ENCODE data around the gene XPNPEP2.

Gene XPNPEP2

GRCh38 chrX:129738466-129739308 lies at the start of gene XPNPEP2:
Gene XPNPEP2 (plus strand): TSS chrX:129738979. CDS start chrX:129739214, 235 bp downstream.
- DNase-seq, result no peak

- DNase-seq, result no peak
Measured at GRCh38 chrX:129689796-129690195, 49.0 kb upstream of the XPNPEP2 start.

DNA sequence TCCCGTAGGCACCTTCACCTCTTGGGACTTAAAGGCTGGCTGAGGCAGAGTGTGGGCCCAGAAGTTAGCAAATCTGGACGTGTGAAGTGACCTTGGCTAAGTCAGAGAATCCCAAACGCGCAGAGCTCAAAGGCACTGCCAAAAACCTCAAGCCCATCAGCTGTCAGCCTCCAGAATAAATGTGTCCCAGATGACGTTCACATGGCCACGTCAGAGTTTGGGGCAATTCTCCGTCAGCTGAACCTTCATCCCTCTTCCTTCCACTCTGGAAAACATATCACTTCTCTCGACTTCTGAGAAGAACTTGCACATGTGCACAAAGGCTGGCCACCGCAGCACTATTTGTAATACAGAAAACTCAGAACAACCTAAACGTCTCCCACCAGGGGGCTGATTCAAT lies 48.3 kb upstream of the XPNPEP2 start:
- no peak for DNase-seq

- no peak for DNase-seq
Measured at GRCh38 chrX:129693354-129693753, 45.4 kb upstream of the XPNPEP2 start.

GRCh38 chrX:129694805-129695204 lies 44.0 kb upstream of the XPNPEP2 start:
- DNase-seq, result no peak

DNA sequence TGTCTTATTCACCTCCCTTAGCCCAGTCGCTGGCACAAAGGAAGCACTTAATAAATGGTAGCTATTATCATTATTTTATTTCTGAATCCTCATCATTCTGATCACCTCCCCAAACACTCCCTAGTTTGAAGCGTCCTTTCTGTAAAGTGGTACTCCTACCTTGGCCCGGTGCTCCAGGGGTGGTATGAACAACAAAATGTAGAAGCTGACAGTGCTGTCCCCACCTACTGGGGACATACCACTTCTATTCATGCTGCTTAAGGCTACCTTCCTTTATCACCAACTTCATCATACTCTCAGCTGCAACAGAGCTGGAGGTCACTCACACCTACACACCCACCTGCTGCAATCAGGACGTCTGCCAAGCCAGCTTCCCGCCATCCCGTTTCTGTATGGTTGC lies 43.2 kb upstream of the XPNPEP2 start:
- DNase-seq, result no peak

DNA sequence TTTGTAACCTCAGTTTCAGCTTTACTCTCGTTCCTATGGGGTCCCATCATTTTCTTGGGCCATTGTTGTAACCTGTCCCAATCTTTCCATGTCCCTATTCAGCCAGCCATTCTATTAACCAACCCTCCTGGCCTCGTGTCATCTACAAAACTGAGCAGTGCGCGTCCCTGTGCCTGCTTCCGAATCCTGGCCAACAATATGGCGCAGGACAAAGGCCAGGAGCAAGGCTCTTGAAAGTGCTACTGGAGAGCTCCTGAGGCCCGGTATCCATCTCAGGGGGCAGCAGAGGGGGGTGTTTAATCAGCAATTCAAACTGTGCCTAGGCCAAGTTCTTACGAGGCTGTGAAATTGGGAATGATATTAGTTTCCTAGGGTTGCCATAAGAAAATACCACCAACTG lies 42.8 kb upstream of the XPNPEP2 start:
- no peak for DNase-seq

DNA sequence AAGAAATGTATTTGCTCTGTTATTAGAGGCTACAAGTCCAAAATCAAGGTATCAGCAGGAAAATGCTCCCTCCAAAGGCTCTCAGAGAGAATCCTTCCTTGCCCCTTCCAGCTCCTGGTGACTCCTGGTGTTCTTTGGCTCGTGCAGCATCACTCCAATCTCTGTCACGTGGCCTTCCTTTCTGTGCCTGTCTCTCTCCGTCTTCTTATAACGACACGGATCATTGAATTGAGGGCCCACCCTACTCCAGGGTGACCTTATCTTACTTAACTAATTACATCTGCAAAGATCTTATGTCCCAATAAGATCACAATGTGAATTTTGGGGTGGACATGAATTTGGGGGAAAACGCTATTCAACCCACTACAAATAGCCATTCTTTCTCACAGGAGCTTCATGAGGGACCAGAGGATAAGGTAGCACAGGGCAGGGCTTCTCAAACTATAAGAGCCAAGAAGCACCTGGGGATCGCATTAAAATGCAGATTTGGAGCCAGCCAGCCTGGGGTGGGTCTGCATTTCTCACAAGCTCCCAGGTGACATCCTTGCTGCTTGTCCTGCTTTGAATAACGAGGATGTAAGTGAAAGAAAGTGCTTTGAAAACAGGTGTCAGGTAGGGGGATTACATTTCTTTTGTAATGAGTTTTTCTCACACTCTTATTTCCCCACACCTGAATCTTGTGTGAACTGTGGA lies 42.2 kb upstream of the XPNPEP2 start:
- DNase-seq, result no peak

DNA sequence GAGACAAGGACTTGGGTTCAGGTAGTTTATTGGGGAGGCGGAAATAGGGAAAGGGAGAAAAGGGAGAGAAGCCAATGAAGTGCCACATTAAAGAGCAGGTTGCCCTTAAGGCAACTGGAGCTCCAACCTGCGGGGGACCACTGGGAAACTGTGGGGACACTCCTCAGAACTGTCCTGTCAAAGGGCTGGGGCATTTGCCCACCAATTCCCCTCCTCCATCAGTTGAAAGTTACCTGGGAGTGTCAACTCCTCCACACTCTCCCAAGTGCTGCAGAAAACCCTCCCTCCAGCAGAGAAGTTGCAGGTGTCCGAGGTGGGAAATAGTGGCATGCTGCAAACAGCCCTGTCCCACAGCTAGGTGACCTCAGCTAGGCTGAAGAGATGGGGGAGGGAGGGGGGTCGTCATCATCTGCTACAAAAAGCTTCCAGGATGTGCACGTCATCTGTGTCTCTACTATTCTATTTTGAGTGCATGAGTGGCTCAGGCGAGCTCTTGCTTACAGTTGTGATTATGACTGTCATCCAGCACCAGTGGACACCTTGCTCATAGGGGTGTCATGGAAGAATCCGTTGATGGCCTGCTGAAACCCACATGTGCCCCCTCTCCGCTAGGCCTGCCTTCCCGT lies 41.5 kb upstream of the XPNPEP2 start:
- no peak for DNase-seq

DNA sequence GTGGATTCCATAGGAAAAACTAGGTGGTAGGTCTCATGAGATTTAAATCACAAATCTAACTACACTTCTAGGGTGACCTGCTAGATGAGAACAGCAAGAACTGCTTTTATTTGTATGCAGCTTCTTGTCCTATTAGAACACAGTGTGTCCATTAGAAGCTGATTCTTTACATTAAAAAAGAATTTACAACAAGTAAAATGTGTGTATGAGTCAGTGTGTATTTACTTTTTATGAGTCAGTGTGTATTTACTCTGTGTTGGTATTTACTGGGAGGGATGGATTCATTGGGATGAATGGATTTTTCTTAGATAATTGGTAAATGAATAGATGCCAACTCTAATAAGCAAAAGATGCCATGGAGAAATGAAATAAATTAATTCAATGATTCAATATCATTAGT lies 40.6 kb upstream of the XPNPEP2 start:
- DNase-seq, result no peak

DNA sequence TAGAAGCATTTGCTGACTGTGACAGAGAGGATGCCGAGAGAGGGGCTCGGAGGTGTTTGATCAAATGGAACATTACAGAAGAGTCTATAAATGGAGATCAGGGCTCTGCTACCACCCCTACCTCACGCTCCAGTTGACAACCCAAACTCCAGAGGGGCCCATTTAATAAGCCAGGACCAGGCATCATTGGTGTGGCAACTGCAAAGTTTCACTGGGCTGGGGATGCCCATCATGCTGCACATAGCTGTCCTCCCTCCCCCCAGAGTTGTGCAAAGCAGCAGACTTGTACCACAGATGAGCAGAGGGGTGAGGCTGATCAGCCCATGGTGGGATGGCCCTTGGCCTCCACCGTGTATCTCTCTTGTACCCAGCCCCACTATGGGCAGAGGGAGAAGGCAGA lies 38.2 kb upstream of the XPNPEP2 start:
- no peak for DNase-seq

- peak in 37 of 56 donors; percentile 0 to 61 (median 16) for DNase-seq
Measured at GRCh38 chrX:129701624-129702069, 37.1 kb upstream of the XPNPEP2 start.

DNA sequence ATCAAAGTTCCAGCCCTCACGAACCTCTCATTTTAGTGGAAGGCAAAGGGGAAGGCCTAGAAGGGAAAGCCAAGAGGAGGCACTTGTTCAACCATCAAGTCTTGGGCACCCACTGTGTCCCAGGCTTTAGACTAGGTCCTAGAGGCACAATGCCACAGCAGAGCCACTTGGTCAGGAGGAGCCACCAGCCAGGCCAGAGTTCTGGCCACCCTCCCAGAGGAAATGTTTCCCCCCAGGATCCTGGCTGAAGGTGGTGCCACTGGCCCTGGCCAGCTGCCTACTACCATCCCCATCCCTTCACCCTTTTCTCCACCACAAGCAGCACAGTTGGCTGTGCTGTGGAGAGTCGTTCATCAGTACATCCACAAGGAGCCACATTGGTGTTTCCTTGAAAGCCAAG lies 34.3 kb upstream of the XPNPEP2 start:
- no peak for DNase-seq

DNA sequence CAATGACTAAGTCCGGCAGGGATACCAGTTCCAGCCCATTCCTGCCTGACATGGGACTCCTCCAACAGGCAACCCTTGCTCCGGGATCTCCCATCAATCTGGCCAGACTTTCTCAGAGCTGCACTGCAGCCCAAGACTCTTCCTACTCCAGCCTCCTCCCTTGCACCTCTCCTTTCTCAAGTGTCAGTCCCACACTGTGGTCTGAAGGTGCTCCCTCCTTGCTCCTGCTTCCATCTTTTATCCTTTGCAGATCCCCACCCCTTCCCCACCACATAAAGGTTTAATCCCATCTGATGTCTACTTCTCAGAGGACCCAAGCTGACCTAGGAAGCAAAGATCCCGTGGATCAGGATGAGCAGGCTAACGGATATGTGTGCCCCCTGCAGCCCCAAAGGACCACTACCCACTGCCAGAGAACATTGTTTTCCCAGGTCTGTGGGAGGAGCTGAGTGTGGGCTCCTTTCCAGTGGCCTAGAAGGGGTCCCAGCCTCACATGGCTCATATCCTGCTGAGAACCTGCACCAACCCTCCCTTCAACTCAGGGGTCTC lies 33.3 kb upstream of the XPNPEP2 start:
- no peak for DNase-seq

DNA sequence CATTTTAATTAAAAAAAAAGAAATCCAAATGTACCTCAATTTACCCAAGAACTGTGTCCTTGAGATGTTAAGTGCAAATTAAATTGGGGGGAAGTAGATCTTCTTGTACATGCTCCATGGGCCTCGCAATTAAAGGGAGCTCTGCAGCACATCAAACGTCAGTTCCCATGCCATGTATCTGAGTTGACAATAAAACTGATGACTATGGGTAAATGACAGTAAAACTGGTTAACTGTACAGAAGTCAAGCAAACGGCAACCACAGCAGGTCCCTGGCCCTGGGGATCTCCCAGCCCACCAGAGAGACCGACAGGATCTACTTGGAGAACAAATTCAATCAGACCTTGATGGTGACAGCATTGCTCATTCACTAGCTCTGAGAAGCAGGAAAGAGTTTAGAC lies 32.8 kb upstream of the XPNPEP2 start:
- DNase-seq, result no peak

DNA sequence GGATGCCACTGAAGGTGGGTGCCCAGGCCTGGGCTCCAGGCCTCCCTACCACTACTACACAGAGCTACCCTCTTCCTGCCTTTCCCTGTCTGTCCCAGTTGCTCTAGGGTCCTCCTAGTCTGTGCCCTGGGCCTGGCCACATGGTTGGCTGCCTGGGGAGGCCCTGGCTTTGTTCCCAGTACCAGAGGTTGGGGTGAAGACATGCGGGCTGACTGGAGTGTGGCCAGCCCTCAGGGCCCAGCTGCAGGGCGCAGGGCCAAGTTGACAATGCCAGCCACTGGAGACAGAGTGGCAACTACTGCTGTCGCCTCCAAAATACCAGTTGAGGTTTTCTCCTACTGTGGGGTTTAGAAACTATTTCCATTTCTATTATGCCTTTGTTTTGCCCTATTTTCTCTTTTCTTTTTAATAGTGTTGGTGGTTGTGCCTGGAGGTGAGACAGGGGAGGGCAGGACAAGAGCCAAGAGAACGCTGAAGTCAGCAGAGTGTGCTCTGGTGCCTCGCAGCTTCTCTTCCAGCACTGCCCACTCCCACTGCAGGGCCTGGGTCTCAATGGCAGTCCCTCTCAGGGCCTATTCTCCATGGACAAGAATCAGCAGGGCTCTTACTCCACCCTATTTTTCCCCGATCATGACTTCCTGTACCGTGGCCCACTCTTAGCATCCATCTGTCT lies 32.2 kb upstream of the XPNPEP2 start:
- DNase-seq, result peak in 54 of 56 donors; percentile 1 to 90 (median 62)

DNA sequence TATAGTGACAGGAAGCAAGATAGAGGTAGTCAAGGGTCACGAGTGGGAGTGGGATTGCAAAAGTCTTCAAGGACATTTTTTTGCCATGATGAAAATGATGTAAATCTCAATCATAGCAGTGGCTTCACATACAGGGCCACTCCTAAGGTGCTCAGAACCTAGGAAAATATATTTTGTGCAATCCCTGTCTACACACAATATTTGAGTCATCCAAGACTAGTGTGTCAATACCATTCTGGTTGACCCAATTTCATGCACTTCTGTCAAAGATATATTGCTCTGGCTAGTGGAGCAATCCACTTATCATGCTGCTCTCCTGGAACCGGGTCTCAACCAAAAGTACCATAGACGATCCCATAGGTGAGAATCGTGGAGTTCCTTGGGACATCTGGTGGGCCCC lies 24.2 kb upstream of the XPNPEP2 start:
- DNase-seq, result no peak

DNA sequence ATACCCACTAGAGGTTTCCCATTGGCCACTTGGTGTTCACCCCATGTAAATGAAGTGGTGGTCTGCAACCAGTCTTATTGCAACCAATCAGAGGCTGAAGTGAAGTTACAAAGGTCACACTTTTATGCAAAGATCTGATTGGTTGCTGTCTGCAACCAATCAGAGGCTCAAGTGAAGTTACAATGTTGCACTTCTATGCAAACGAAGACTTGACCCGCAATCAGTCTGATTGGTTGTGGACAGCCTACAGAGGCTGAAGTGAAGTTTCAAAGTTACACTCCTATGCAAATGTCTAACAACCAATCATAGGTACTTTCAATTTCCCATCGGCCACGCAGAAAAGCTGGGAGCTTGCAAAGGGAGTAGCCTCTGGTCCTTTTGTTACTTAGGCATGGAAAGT lies 22.3 kb upstream of the XPNPEP2 start:
- DNase-seq, result no peak

GRCh38 chrX:129717892-129718291 lies 20.9 kb upstream of the XPNPEP2 start:
- DNase-seq, result peak in 11 of 56 donors; percentile 0 to 24 (median 2)

DNA sequence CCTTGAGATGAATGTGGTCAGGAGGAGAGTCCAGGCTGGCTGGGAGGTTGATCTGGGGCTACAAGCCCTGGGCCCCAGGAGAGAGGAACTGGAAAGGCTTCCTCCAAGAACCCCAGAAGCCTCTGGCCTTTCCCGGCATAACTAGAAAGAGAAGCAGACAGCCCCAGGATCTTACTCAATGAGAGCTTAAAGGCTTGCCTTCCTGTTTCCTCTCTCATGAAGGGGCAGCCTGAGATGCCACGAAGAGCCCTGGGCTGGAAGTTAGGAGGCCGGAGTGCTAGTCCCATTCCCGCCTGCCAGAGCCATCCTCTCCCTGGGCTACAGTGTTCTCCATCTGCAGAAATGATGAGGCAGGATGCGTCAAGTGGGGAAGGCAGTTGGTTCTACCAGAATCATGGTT lies 20.1 kb upstream of the XPNPEP2 start:
- DNase-seq, result no peak

- DNase-seq, result no peak
Measured at GRCh38 chrX:129719268-129719667, 19.5 kb upstream of the XPNPEP2 start.
